T follicular helper cell (primary cell): ENCODE measurements around the gene IL34.
"Not testable (repeated sequence)": the region's sequence is repeated elsewhere in the genome, so short reads cannot be mapped to it uniquely, and the experiment has no call there.

ENCODE experiments used
- DNase-seq: peaks from one replicate; pipeline ENCODE4 v3.0.0-alpha.2; 2020; ENCODE audit warnings: low read depth

The IL34 gene

DNA sequence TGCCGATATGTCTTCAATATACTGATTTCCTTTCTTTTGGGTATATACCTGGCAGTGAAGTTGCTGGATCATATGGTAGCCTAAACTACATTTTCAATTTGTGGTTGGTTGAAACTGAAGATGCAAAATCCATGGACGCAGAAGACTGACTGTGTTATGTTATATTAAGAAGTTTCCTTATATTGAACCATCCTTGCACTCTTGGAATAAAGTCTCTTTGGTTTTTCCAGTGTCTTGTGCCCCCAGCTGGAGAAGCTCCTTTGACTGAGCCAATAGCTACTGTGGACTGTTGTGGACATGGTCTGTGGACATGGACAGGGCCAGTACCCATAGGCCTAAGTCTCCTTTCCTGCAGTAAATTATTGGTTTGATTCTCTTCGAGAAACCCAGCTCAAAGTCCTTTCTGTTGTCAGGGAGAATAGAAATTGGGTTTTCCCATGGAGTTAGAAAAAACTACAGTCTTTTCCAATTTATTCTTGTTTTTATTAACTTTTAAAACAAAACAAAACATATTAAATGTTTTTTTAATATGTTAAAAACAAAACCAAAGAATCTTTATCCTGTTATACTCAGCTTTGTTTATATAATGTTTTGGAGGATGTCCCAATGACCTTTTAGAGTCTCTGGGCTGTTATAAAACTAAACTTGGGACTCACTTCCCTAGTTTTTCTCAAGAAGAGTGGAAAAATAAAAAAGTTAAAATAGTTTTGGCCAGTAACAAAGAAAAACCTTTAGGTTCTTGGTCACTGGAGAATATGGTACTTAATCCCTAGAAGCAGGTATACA, 15.2 kb upstream of the IL34 start:
- DNase-seq, result no peak

- no peak for DNase-seq
Observed at GRCh38 chr16:70632273-70632672, 14.1 kb upstream of the IL34 start.

DNA sequence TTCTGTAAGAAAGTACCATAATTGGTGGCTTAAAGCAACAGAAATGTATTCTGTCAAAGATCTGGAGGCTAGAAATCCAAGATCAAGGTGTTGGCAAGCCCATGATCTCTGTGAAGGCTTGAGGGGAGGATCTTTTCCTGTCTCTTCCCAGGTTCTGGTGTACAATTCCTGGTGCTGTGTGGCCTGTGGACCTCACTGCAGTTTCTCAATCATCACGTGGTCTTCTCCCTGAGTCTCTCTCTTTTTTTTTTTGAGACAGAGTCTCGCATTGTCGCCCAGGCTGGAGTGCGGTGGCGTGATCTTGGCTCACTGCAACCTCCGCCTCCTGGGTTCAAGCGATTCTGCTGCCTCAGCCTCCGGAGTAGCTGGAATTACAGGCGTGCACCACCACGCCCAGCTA, 12.7 kb upstream of the IL34 start:
- DNase-seq, result not testable (repeated sequence)

GRCh38 chr16:70634861-70635260, 11.5 kb upstream of the IL34 start:
- no peak for DNase-seq

DNA sequence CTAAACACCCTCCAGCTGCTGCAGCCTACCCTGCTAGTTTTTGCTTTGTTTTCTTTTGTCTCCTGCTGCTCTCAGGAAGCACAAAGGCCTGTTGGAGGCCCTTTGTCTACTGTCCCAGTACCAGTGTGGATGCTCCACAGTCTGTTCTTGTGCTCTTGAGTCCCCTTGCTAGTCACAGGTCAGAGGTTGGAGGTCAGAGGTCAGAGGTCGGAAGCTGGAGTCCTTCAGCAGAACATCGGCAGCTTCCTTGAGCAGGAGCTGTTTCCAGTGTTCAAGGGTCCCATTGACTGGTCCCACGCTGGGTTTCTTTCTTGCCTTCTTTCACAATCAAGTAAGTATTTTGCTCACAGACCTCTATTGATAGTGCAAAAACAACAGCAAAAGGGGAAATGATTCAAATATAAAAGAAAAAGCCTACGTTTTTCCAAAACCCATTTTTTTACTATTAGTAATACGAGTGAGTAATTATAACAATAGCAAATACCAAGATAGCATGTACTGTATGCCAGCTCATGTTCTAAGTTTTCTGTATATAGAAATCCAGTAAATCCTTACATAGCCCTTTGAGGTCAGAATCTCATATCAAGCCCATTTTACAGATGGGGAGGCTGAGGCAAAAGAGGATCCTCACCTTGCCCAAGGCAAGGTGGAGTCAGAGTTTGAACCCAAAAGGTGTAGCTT, 10.9 kb upstream of the IL34 start:
- DNase-seq, result no peak

GRCh38 chr16:70638814-70639792, 7.3 kb upstream of the IL34 start:
- no peak for DNase-seq

GRCh38 chr16:70642633-70643032, 3.7 kb upstream of the IL34 start:
- DNase-seq, result no peak

DNA sequence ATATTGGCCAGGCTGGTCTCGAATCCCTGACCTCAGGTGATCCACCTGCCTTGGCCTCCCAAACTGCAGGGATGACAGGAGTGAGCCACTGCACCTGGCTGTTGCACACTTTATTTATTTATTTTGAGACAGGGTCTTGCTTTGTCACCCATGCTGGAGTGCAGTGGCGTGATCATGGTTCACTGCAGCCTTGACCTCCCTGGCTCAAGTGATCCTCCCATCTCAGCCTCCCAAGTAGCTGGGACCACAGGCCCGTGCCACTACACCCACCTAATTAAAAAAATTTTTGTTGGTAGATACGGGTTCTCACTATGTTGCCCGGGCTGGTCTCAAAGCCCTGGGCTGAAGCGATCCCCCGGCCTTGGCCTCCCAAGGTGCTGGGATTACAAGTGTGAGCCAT, 3.1 kb upstream of the IL34 start:
- DNase-seq, result not testable (repeated sequence)

DNA sequence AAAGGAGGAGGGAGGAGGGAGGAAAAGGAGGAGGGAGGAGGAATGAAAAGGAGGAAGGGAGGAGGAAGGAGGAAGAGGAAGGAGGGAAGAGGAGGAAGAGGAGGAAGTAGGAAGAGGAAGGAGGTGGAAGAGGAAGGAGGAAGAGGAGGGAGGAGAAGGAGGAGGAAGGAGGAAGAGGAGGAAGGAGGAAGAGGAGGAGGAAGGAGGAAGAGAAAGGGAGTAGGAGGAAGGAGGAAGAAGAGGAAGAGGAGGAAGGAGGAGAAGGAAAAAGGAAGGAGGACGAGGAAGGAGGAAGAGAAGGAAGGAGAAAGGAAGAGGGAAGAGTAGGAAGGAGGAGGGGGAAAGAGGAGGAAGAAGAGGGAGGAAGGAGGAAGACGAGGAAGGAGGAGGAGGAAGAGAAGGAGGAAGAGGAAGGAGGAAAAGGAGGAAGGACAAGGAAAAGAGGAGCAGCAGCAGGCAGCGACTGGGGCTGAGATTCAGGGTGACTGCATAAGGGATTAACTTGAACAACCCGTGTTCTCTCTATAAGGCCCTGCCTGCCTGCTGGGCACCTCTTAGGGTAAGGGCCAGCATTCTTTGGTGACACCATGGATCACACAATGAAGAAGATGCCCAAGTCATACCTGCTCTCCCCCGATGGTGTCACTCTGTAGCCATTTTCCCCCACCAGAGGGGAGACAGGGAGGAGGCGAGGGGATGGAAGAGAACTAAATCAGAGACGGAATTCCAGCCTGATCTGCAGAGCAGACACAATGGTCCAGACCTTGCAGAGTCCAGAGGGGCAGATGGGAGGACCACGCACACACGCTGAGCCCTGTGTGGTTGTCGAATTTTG, 1.4 kb upstream of the IL34 start:
- DNase-seq, result no peak

DNA sequence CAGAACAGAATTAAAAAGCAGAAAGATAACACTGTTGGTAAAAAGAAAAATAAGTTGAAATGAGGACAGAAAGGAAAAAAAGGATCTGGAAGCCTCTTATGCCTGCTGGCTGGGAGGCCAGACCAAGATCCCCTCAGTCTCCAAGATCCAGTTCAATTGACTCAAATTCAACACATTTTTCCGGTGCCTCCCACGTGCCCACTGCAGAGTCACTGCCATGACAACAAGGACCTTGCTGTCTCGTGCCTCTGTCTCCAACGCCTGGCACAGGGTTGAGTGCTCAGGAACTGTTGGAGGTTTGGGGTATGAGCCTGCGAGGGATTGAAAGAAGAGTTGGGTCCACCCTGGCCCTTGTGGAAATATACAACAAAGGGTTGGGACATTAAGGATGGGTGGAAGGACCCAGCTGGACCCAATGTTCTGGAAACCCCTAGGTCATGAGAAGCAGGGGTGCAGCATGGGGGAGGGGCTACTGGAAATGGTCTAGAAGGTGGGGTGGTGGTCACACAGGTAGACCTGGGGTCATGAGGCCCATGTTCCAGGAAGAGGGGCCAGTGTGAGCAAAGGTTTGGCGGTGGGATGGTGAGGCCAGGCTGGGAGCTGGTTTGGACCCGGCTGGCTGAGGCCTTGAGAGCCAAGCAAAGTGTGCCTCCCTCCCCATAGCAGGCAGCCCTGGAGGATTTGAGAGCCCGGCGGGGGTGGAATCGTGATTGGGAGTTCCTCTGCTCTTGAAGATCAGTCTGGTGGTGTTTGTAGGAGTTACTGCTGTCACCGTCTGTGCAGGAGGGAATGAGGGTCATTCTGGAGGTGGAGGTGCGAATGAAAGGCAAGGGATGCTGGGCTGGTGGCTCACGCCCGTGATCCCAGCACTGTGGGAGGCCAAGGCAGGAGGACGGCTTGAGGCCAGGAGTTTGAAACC, 1.3 kb downstream of the IL34 start:
- no peak for DNase-seq

GRCh38 chr16:70648606-70649005, 2.2 kb downstream of the IL34 start:
- DNase-seq, result no peak

DNA sequence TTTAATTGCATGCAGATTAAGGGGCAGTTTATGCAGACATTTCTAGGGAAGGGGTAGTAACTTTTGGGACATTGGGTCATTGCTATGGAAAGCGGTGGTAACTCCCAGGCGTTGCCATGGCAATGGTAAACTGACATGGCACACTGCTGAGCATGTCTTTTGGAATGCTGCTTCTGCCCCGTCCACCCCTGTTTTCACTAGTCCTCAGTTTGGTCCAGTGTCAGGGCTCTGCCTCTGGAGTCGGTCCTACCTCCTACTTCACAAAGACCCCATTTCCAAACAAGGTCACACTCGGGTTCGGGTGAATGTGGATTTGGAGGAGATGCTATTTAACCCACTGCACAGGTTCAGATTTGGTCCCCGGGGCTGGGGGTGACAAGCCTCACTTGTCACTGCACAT, 2.9 kb downstream of the IL34 start:
- no peak for DNase-seq

DNA sequence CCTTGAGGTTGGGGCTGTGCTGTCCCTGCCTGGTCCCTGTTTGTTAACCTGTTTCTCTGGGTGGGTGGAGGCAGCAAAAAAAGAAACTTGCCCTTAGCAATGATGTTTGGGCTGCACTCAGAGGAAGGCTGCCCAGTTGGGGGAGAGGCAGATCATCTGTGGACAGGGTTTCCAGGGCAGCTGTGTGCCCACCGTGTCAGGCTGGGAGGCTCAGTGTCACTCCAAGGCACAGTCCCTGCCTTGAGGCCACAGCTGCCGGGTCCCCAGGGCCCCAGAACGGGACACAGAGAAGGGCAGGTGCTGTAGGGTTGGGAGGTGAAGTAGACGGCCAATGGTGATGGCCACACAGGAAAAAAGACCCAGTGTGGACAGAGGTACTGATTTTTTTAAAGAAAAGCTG, 3.9 kb downstream of the IL34 start:
- no peak for DNase-seq

GRCh38 chr16:70651524-70651923, 5.2 kb downstream of the IL34 start:
- no peak for DNase-seq

GRCh38 chr16:70652322-70652721, 6.0 kb downstream of the IL34 start:
- no peak for DNase-seq

- no peak for DNase-seq
Observed at GRCh38 chr16:70653406-70653805, 7.0 kb downstream of the IL34 start.

DNA sequence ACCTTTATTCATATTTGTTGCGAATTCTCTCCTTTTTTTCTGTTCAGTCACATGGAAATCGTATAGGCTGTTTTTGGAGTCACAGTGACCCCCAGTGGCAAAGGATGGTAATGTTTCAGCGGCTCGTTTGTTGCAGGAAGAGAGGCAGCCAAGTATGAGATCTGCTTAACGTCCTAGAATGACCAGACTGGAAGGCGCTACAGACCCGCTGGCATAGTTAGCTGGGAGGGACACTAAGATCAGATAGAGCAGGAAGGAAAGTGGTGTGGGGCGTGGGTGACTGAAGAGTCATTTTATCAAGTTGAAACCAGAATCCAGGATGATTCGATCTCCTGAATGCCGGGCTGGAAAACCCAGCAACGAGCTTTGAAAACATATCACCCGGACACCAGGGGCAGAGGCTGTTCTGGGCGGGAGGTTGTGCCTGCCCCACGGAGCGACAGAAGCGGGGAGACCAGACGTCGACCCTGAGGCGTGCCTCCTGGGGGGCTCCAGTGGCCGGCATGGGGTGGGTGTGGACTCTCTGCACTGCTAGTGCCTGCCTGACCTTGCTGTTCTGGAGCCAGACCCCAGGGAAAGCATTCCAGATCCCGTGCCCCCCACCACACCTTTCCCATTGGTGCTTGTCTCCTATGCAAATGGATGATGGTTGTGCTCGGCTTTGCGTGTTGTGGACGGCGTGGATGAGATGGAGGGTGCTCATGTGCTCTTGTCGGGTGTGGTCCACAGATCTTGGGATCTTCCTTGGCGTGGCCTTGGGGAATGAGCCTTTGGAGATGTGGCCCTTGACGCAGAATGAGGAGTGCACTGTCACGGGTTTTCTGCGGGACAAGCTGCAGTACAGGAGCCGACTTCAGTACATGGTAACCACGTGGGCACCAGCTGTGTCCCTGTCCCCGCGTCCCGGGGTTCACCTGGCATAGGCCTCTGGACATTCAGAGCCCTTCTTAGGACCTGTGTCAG, 7.7 kb downstream of the IL34 start:
- DNase-seq, result peak; percentile 61

GRCh38 chr16:70656065-70656711, 9.8 kb downstream of the IL34 start:
- no peak for DNase-seq
